DMS153 treated with DMSO at 0.1 percent for 48 hours (cell line): ENCODE measurements around the gene PLCB1.
"Not testable (repeated sequence)": the region's sequence is repeated elsewhere in the genome, so short reads cannot be mapped to it uniquely, and the experiment has no call there.

Source experiments
- DNase-seq: peaks from one replicate; lab custom pipeline; 2025; ENCODE audit not compliant: unreplicated experiment; lab: John Stamatoyannopoulos, UW

Gene PLCB1

GRCh38 chr20:8330319-8330784 lies 198.3 kb downstream of the PLCB1 start:
- no peak for DNase-seq

GRCh38 chr20:8330785-8331695 lies 199.0 kb downstream of the PLCB1 start:
- DNase-seq, result no peak

GRCh38 chr20:8331740-8332412 lies 199.8 kb downstream of the PLCB1 start:
- no peak for DNase-seq

- DNase-seq, result no peak
These were observed 202.6 kb downstream of the PLCB1 start for GRCh38 chr20:8334641-8335040.

- no peak for DNase-seq
These were observed 203.0 kb downstream of the PLCB1 start for GRCh38 chr20:8335059-8335458.

GRCh38 chr20:8335495-8336195 lies 203.6 kb downstream of the PLCB1 start:
- DNase-seq, result no peak

- no peak for DNase-seq
These were observed 207.3 kb downstream of the PLCB1 start for GRCh38 chr20:8339349-8339748.

- DNase-seq, result no peak
These were observed 210.3 kb downstream of the PLCB1 start for GRCh38 chr20:8342391-8342790.

- DNase-seq, result no peak
These were observed 212.0 kb downstream of the PLCB1 start for GRCh38 chr20:8344106-8344505.

- DNase-seq, result no peak
These were observed 212.6 kb downstream of the PLCB1 start for GRCh38 chr20:8344631-8345030.

GRCh38 chr20:8346700-8347270 lies 214.7 kb downstream of the PLCB1 start:
- DNase-seq, result no peak

GRCh38 chr20:8350225-8350624 lies 218.2 kb downstream of the PLCB1 start:
- DNase-seq, result not testable (repeated sequence)

- DNase-seq, result no peak
These were observed 220.4 kb downstream of the PLCB1 start for GRCh38 chr20:8352486-8352885.

GRCh38 chr20:8353512-8353911 lies 221.4 kb downstream of the PLCB1 start:
- no peak for DNase-seq

GRCh38 chr20:8355453-8355852 lies 223.4 kb downstream of the PLCB1 start:
- no peak for DNase-seq

- DNase-seq, result no peak
These were observed 224.7 kb downstream of the PLCB1 start for GRCh38 chr20:8356806-8357205.

- DNase-seq, result no peak
These were observed 225.6 kb downstream of the PLCB1 start for GRCh38 chr20:8357703-8358102.

- no peak for DNase-seq
These were observed 228.0 kb downstream of the PLCB1 start for GRCh38 chr20:8360035-8360434.

GRCh38 chr20:8361006-8361652 lies 229.1 kb downstream of the PLCB1 start:
- no peak for DNase-seq

- no peak for DNase-seq
These were observed 229.7 kb downstream of the PLCB1 start for GRCh38 chr20:8361779-8362178.

- DNase-seq, result no peak
These were observed 230.4 kb downstream of the PLCB1 start for GRCh38 chr20:8362457-8362856.
